GM21515 (cell line): Measurements from ENCODE around the gene CD81.
A peak's percentile ranks its signal among the peaks of the same experiment; 100 is the strongest.
"Not testable (repeated sequence)": the region's sequence is repeated elsewhere in the genome, so short reads cannot be mapped to it uniquely, and the experiment has no call there.

Experiments used
- ATAC-seq: cut with Tn5 transposase; IDR thresholded peaks from one replicate; pipeline ENCODE4 v1.9.1; 2021; ENCODE audit not compliant: unreplicated experiment

CD81 gene, protein sequence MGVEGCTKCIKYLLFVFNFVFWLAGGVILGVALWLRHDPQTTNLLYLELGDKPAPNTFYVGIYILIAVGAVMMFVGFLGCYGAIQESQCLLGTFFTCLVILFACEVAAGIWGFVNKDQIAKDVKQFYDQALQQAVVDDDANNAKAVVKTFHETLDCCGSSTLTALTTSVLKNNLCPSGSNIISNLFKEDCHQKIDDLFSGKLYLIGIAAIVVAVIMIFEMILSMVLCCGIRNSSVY

DNA sequence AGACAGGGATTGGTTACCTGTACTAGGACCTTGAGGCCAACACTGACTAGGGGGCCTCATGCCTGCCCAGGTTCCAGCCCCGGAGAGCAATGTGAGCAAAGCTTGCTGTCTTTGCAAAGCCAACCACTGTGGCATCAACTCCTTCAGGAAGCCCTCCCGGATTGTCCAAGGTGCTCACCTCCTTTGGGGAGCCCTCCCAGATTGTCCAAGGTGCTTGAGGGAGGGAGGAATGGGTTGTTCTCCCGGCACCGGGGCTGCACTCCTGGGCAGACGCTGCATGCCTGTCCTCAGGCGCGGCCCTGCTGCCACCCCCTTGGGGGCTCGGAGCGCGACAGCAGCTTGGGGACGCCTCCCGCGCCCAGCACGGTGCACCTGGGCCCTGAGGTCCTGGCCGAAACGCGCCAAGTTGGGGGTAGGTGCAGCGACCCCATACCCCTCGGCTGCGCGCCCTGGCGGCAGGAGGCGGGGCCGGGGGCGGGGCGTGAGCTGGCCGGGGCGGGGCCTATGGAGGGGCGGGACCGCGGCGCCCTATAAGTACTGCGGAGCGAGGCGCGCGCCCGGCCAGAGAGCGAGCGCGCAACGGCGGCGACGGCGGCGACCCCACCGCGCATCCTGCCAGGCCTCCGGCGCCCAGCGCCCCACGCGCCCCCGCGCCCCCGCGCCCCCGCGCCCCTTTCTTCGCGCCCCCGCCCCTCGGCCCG lies at the start of gene CD81:
TSS of gene CD81 (plus strand) at position 560 of the 701 bp plus-strand sequence. CDS start 240 bp downstream, outside the sequence.
- ATAC-seq: peak; percentile 41

DNA sequence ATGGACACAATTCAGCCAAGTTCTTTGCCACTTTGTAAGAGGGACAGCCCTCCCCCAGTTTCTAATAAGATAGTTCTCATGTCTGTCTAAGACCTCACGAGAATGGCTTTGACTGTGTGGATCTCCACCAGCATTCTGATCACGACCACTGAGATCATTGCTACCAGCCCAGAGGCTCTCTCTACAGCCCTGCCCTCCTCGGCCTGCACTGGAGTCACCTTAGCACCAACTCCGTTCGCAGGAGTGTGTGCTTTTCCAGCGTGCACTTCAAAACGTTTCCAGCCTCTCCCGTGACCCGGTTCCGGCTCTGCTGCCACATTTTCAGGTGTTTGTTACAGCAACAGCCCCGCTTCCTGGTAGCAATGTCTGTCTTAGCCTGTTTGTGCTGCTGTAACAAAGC lies 49.1 kb upstream of the CD81 start:
- ATAC-seq: no peak

DNA sequence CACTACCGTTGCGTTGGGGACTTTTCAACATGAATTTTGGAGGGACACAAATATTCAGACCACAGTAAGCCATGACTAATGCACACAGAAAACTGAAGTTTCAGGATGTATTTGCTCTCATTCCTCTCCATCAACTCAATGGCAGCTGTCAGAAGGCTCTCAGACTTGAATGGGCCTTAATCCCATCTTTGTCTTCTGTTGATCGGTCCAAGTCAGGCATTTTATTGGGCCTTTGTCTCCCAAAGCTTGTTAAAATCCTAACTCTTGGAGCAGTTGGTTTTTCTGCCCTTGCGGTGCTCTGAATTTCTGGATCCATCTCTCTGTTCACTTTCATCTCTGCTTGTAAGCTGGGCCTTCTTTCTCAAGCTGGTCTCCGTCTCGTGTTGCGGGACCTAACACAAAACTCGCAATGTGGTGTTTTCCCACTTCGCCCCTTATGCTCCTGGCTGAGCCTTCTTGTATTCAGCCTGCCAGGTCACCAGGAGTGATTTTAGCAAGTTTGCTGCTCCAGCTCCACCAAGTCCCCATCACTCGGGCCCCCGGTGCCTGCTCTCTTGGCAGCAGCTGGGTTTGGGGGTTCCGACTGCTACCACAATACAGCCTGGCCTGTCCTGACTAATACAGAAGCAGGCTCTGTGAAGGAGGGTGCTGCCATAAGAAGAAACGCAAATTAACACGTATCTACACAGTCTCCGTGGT lies 48.3 kb upstream of the CD81 start:
- no peak for ATAC-seq

DNA sequence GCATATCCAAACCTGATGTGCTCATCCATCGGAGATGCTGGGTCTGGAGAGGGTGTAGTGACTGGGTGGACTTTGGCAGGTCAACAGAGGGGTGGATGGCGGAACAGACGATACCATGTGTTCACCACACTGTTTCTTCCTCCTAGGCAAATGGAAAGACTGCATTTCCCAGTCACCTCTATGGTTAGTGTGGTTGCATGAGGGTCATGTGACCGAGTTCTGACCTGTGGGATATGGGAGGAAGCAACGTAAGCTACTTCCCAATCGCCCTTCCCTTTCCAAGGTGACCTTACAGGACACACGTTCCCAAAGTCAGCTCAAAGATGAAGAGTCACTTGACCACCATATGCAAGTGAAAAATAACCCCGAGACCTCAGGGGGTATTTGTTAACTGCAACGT lies 47.6 kb upstream of the CD81 start:
- no peak for ATAC-seq

DNA sequence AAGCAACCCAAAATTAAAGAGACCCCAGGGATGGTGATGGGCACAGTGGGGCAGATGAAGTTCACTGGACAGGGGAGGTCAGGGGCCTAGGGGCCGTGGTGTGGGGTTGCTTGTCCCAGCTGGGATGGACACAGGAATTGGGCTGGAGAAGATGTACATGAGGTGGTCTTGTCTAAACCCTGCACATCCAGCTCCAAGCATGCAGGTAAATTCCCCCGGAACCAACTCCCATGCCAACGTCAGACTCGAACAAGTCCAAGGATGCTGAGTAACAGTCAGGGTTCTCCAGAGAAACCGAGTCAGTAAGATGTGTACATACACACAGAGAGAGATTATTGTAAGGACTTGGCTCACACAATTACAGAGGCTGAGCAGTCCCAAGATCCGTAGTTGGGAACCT lies 46.4 kb upstream of the CD81 start:
- no peak for ATAC-seq

DNA sequence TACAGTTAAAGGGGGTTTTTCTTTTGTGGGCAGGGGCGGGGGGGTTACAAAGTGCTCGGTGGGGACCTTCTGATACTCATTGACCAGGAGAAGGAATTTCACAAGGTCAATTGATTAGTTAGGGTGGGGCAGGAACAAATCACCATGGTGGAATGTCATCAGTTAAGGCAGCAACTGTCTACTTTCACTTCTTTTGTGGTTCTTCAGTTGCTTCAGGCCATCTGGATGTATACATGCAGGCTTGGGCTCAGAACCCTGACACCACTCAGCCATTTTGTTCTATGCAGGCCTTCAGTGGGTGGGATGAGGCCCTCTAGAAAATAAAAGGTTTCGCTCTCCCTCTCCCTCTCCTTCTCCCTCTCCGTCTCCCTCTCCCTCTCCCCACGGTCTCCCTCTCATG lies 45.7 kb upstream of the CD81 start:
- ATAC-seq: no peak

DNA sequence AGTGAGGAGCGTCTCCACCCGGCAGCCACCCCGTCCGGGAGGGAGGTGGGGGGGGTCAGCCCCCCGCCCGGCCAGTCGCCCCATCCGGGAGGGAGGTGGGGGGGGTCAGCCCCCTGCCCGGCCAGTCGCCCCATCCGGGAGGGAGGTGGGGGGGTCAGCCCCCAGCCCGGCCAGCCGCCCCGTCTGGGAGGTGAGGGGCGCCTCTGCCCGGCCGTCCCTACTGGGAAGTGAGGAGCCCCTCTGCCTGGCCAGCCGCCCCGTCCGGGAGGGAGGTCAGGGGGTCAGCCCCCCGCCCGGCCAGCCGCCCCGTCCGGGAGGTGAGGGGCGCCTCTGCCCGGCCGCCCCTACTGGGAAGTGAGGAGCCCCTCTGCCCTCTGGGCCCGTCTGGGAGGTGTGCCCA lies 44.5 kb upstream of the CD81 start:
- not testable (repeated sequence) for ATAC-seq

DNA sequence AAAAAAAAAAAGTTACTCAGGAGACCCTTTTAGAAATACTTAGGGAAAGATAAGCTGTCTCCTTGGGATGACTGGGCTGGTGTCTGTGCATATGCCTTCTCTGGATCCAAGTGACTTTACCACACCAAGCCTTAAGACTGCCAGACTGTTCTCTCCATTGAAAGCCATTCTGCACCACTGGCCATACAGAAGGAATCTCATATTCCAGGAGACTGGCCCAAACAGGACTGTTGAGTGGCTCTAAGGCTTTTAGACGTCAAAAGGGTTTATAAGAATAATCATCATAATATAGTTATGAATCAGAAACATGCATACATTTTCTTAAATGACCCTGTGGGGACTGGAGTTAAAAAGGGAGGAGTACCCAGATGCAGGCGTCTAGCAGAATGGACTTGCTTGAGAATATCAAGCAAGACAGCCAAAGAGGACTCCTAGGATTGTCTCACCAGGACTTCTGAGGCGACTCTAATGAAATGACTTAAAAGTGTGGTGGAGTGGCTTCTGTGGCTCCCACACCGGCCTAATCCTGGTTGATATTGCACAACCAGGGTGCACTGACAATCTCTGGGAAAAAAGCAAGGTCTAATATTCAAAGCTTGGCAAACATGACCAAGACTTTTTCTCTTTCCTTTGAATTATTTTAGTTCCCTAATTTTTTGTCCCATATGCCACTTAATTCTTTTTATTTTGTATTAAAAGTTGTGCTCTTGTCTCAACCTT lies 43.5 kb upstream of the CD81 start:
- ATAC-seq: not testable (repeated sequence)

DNA sequence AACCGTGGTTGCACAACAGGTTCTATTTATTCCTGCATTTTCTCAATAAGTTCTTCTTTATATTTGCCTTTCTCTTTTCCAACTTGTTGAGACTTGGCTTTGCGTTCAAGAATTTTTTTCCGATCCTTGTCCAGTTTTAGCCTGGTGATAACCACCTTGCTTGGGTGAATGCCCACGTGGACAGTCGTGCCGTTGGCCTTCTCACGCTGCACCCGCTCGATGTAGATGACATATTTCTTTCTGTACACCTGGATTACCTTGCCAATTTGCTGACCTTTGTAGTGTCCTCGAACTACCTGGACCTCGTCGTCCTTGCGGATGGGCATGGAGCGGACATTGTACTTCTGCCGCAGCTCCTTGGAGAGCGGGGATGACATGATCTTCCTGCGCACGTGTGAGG lies 41.8 kb upstream of the CD81 start:
- ATAC-seq: not testable (repeated sequence)

DNA sequence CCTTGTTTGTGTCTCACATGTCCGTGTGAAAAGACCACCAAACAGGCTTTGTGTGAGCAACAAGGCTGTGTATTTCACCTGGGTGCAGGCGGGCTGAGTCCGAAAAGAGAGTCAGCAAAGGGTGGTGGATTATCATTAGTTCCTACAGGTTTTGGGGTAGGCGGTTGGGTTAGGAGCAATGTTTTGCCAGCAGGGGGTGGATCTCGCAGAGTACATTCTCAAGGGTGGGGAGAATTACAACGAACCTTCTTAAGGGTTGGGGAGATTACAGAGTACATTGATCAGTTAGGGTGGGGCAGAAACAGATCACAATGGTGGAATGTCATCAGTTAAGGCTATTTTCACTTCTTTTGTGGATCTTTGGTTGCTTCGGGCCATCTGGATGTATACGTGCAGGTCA lies 38.4 kb upstream of the CD81 start:
- ATAC-seq: not testable (repeated sequence)

DNA sequence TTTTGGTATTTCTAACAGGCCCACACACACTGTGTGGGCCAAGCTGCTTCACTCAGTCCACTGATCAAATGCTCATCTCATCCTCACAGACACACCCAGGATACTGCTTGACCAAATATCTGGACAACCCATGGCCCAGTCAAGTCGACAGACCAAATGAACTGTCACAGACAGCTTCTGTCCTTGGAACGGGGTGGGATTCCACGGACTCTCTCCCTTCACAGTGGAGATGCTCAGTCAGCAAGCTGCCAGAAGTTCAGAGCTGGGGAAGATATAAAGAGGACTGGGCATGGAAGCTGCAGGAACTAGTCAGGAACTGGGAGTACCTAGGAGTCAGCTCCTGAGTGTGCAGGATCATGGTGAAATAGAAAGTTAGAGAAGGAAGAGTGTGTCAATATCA lies 34.6 kb upstream of the CD81 start:
- ATAC-seq: no peak

DNA sequence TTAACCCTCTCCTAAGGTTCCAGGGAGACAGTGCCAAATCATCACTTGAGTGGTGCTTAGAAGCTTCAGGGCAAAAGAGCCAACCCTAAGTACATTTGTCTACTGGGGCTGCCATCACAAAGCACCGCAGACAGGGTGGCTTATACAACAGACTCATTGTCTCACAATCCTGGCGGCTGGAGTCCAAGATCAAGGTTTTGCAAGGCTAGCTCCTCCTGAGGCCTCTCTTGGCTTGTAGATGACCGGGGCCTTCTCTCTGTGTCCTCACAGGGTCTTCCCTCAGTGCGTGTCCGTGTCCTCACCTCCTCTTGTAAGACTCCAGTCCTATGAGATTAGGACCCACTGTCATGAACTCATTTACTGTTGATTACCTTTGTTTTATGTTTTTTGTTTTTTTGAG lies 34.1 kb upstream of the CD81 start:
- ATAC-seq: no peak

DNA sequence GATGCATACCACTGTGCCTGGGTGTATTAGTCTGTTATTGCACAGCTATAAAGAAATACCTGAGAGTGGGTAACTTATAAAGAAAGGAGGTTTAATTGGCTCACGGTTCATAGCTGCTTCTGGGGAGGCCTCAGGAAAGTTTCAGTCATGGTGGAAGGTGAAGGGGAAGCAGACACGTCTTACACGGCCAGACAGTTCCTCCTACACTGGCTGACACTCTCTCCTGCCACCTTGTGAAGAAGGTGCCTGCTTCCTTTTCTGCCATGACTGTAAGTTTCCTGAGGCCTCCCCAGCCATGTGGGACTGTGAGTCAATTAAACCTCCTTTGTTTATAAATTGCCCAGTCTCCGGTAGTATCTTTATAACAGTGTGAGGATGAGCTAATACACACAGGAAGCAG lies 33.6 kb upstream of the CD81 start:
- ATAC-seq: no peak

DNA sequence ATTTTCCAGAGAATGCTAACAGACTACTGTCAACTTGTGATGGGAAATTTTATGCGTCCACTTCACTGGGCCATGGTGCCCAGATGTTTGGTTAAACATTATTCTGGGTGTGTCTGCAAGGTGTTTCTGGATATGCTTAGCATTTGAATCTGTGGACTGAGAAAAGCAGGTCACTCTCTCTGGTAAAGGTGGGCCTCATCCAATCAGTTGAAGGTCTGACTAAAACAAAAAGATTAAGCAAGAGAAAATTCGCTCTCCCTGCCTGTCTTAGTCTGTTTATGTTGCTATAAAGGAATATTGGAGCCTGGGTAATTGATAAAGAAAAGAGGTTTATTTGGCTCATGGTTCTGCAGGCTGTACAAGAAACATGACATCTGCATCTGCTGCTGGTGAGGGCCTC lies 32.1 kb upstream of the CD81 start:
- ATAC-seq: no peak

DNA sequence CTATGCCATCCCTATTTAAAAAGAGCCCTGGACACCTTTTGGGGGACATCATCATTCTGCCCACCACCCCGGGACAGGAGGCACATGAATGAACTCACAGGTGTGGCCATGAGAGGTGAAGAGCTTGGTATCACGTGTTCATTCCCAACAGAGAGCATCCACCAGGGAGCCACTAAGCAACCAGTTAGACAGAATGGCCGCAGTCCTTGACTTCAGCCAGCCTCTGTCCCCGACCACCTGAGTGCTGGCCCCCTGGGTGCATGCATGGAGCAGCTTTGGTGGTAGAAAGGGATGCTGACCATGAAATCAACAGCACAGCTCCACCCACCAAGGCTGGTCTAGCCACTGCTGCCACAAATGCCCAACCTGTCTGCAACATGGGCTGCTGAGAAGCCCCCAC lies 31.1 kb upstream of the CD81 start:
- ATAC-seq: no peak

DNA sequence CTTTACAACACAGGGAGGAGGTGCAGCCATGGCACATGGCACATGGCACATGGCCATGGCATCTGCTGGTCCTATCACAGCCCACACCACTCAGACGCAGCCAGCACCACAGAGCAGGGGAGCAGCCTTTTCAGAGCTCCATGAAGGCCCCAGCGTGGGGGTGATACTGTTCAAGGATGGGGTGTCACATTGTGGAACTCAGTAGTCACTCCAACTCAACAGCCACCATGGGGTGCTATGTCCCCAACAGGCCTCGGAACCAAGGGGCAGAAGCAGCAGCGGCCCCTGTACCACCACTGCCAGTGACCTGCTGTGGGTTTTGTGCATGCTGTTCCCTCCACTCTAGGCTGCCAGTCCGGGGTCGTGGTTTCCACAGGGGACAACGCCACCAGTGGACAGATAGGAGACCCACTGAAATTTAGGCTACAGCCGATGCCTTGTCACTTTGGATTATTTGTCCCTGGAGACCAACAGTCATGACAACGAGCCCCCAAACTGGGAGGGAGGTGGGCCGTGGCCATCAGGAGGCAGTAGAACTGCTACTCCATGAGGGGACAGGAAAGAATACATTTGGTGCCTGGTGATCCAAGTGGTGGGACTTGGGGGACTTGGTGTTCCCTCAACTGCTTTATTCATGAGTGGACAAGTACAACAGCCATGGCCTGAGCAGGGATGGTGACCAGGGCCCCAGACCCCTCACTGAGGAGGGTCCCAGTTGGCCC lies 30.4 kb upstream of the CD81 start:
- ATAC-seq: no peak

DNA sequence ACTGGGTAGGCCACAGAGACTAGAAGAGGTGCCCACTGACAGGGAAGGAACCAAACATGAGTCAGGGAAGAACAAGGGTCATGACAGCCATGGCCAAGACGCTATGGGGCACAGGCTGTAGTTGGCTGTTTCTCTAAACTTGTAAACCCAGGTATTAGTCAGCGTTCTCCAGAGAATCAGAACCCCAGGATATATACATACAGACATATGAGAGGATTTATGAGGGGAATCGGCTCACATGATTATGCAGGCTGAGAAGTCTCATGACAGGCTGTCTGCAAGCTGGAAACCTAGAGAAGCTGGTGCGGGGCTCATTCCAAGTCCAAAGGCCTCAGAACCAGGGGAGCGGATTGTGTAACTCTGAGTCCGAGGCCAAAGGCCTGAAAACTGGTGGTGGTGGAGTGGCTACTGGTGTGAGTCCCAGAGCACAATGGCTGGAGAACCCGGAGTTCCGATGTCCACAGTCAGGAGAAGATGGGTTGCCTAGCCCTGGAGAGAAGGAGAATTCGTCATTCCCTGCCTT lies 29.7 kb upstream of the CD81 start:
- no peak for ATAC-seq

DNA sequence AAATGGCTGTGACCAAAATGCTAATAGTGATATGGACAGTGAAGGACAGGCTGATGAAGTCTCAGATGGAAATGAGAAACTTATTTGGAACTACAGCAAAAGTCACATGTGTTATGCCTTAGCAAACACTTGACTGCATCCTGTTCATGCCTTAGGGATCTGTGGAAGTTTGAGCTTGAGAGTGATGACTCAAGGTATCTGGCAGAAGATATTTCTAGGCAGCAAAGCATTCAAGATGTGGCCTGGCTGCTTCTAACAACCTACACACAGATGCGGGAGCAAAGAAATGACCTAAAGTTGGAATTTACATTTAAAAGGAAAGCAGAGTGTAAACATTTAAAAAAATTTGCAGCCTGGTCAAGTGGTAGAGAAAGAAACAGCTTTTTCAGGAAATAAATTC lies 28.1 kb upstream of the CD81 start:
- ATAC-seq: no peak

DNA sequence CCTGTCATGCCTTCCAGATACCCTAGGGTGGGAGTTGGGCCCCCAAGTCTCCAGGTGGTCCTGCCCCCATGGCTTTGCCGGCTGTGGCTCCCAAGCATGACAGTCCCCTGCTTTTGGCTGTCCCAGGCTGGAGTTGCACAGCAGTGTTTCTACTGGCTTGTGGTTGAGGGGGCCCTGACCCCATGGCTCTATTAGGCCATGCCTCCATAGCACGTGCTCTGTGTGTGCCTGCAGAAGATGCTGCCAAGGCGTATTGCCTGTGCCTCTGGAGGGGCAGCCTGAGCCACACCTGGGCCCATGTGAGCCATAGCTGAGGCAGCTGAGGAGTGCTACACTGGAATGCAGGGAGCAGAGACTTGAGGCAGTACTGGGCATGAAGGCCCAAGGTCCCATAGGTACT lies 25.4 kb upstream of the CD81 start:
- ATAC-seq: no peak

DNA sequence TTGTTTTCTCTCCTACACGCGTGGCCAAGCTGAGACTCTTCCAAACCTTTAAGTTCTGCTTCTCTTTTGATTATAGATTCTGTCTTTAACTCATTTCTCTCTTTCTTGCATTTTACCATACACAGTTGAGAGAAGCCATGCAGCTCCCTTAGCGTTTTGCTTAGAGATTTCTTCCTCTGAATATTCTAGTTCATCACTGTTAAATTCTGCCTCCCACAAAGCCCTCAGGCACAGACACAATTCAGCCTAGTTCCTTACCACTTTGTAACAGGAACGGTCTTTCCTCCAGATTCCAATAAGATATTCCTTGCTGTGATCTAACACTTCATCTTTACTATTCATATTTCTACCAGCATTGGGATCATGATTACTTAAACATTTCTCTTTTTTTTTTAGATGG lies 24.7 kb upstream of the CD81 start:
- ATAC-seq: no peak
